AG04449 (cell line): ENCODE results near the gene SND1.
A peak's percentile ranks its signal among the peaks of the same experiment; 100 is the strongest.

Experiments
- CTCF ChIA-PET: fragments of 350-600 bp; formaldehyde crosslinking; extraction: SDS; loops from one replicate; lab custom pipeline; 2021; ENCODE audit warnings: antibody characterized with exemption; lab: Yijun Ruan, JAX
- POLR2A ChIA-PET: fragments of 400-600, 350-600 bp; formaldehyde crosslinking; extraction: SDS; loops from one replicate; lab custom pipeline; 2020; ENCODE audit warnings: antibody characterized with exemption, inconsistent platforms; lab: Yijun Ruan, JAX
- DNase-seq: peaks from one replicate; pipeline ENCODE4 v3.0.0-alpha.2; 2010; ENCODE audit warnings: low read depth, low spot score
- H3K4me3 ChIP-seq: 2 replicates; pipeline ENCODE4 v1.5.1; 2011; ENCODE audit warnings: low read depth, mild to moderate bottlenecking, control low read depth, low read length
- TF ChIP-seq, protein P1 (sequence below): IDR thresholded peaks from one replicate; pipeline ENCODE4 v1.5.1; 2011; ENCODE audit warnings: mild to moderate bottlenecking, moderate library complexity, low read length, control low read depth, inconsistent platforms; ENCODE audit not compliant: insufficient read depth; ENCODE audit errors: missing control alignments

Gene SND1

DNA sequence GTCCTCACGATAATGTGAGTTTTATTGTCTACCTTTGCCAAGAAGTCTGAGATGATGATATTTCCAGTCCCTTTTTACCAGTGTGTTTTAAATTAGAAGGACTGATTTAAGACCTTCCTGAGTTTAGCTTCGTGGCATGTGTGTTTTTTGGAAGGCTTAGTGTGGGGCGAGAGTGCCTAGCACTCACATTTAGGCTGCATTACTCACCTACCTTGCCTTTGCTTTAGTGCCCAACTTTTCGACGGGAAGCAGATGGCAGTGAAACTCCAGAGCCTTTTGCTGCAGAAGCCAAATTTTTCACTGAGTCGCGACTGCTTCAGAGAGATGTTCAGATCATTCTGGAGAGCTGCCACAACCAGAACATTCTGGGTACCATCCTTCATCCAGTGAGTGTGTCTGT is 50.9 kb downstream of the SND1 start:
- POLR2A ChIA-PET, result no interaction called here
- CTCF ChIA-PET, result interaction anchor here (1.7 kb wide), 1 partner anchor 506 kb away, joined by 4 read pairs; no protein-coding TSS in a partner anchor
- H3K4me3 ChIP-seq, result no peak overlapping the region
- no peak for DNase-seq
- TF ChIP-seq, protein P1, sequence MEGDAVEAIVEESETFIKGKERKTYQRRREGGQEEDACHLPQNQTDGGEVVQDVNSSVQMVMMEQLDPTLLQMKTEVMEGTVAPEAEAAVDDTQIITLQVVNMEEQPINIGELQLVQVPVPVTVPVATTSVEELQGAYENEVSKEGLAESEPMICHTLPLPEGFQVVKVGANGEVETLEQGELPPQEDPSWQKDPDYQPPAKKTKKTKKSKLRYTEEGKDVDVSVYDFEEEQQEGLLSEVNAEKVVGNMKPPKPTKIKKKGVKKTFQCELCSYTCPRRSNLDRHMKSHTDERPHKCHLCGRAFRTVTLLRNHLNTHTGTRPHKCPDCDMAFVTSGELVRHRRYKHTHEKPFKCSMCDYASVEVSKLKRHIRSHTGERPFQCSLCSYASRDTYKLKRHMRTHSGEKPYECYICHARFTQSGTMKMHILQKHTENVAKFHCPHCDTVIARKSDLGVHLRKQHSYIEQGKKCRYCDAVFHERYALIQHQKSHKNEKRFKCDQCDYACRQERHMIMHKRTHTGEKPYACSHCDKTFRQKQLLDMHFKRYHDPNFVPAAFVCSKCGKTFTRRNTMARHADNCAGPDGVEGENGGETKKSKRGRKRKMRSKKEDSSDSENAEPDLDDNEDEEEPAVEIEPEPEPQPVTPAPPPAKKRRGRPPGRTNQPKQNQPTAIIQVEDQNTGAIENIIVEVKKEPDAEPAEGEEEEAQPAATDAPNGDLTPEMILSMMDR, result no peak

DNA sequence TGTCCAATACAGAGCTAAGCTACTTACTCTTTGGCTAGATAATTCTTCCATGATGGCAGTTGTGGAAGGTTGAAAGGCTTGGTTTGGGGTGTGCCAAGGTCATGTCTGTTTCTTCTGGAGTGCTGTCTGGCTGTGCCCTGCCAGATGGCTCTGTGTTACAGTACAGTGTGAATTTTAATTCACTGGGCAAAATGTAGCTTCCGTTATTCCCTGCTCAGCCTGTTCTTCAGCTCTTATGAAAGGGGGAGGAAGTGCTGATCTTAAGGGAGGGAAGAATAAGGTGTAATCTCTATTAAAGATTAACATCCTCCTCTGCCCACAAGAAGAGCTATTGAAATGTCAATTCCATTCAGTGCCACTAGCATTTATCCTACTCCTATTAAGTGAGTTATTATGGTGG is 52.2 kb downstream of the SND1 start:
- no peak for DNase-seq
- POLR2A ChIA-PET, result no interaction called here
- CTCF ChIA-PET, result interaction anchor here (0.7 to 11.3 kb wide), 2 partner anchors 303 to 505 kb away, joined by 3 to 223 read pairs; no protein-coding TSS in a partner anchor
- TF ChIP-seq, protein P1, result no peak
- no peak overlapping the region for H3K4me3 ChIP-seq

DNA sequence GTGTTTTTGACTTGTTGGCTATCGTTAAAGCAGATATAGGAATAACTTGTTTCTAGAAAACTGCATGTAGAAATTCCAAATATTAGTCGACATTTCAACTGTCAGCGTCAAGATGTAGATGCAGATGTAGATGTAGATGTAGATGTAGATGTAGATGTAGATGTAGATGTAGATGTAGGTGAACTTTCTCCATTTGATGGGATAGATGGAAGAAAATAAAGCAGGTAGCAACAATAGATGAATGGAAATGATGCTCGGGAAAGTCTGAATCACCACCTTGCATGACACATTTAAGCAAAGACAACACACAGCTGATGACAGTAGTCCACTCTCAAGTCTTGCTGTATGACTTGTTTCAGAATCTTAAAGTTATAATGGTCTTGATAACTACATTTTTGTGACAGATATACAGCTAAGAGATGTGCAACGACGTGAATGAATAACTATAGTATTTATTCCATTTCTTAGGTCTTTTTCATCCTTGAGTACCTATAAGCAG is 53.5 kb downstream of the SND1 start:
- ChIA-PET CTCF (interaction anchor here (0.9 to 11.3 kb wide), 3 partner anchors 430 to 616 kb away, joined by 3 to 223 read pairs (median 5); no protein-coding TSS in a partner anchor), POLR2A (no interaction called here)
- TF ChIP-seq, protein P1, result no peak
- DNase-seq, result no peak
- H3K4me3 ChIP-seq, result no peak overlapping the region

DNA sequence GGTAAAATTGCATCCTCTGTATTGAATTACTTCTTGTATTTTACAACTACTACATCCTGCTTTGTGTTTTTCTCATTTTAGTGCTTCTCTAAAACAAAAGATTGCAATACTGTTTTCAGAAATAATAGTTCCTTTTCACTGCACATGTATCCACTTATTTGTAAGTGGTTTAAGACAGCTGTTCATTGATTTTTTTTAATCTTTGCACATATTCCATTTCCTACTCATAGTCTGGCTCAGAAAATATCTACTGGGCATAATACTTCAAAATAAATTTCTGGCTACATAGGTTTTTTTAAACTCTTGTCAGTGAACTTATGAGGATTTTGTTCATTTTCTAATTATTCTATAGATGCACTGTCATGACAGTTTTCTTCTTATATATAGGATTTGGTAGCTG is 54.8 kb downstream of the SND1 start:
- TF ChIP-seq, protein P1, result no peak
- no peak for DNase-seq
- H3K4me3 ChIP-seq, result no peak overlapping the region
- POLR2A ChIA-PET, result interaction anchor here (1.1 kb wide), 1 partner anchor 118 kb away, joined by 5 read pairs; the partner anchor contains the start of gene ARF5
- CTCF ChIA-PET, result interaction anchor here (0.9 to 11.3 kb wide), 8 partner anchors 8 to 615 kb away, joined by 3 to 223 read pairs (median 4); partner anchors contain the start of gene ARF5

GRCh38 chr7:127708201-127708600 is 56.2 kb downstream of the SND1 start:
- no peak for DNase-seq
- ChIA-PET CTCF (interaction anchor here (0.6 to 11.3 kb wide), 76 partner anchors 9 to 905 kb away, joined by 3 to 223 read pairs (median 4); partner anchors contain the start of genes ARF5, GCC1 and LRRC4), POLR2A (no interaction called here)
- H3K4me3 ChIP-seq, result no peak overlapping the region
- TF ChIP-seq, protein P1, result no peak

DNA sequence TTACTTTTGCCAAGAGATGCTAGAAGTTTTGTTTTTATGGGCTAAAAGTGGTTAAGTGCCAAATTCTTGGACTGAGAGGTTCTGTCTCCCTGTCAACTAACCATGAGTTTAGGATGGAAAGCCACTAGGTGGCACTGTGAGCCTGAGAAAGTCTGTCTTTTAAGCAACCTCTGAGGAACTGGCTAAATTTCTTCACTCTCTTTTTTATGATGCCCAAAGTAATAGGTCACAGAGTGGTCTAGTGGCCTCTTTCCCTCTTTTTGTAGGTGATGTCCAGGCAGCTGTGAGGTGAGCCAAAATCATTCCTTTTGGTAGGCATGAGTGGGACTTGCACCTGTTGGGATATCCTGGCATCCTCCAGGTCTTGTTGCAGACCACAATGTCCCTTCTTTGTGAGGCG is 56.8 kb downstream of the SND1 start:
- peak; percentile 53 for DNase-seq

More for the DNA sequence above, 56.8 kb downstream of the SND1 start:
- H3K4me3 ChIP-seq, result no peak overlapping the region
- TF ChIP-seq, protein P1, result peak; percentile 69
- POLR2A ChIA-PET, result no interaction called here
- CTCF ChIA-PET, result interaction anchor here (0.6 to 11.3 kb wide), 68 partner anchors 10 to 906 kb away, joined by 3 to 223 read pairs (median 4); partner anchors contain the start of genes ARF5, GCC1 and LRRC4
